ENCODE measurements around the gene ITGA11. TPM values are rescaled to one million over a fixed set of nuclear protein-coding genes. Genes with fewer than 3 reads are reported as not detected.

ITGA11 gene
- total and polyA plus RNA-seq, 2 donors (not counting 1 experiment from before 2014, with no cell fraction given) = not detected

DNA sequence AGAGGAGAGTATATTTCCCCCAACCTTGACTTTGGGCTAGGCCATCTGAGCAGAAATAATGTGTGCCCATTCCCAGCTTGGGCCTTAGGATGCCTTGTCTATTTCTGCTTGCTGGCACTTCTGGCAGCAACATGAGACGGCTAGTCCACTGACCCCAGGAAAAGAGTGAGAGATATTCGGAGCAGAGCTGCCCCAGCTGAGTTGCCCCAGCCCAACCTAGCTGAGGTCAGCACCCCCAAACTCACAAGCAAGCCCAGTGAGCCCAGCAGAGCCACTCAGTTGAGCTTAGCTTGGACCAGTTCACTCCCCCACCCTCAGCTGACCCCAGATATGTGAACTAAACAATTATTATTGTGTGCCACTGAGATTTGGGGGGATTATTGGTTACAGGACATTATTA is 20.2 kb downstream of the ITGA11 start:
- no peaks in the 10 kb centered on the region for H3K9me3 Mint-ChIP-seq (ENCODE audit: insufficient read depth)
- H4K20me1 ChIP-seq (ENCODE audit: control insufficient read depth, insufficient read depth, low read length, poor library complexity, severe bottlenecking) = no peaks in the 10 kb centered on the region
- no peaks in the 10 kb centered on the region for H3K4me1 ChIP-seq (ENCODE audit: control insufficient read depth in 2 of 2, insufficient read depth in 2 of 2, low read length in 2 of 2)
- no peaks in the 10 kb centered on the region for H3K4me1 Mint-ChIP-seq
- H3K4me3 ChIP-seq (ENCODE audit: control extremely low read depth in 1 of 5, extremely low read depth in 1 of 5, insufficient read depth in 1 of 5, low read depth in 2 of 5, low read length in 4 of 5) = no peak overlapping the region
- H3K9ac ChIP-seq (ENCODE audit: low read length) = no peak overlapping the region
- no peaks in the 10 kb centered on the region for H3K79me2 ChIP-seq (ENCODE audit: control insufficient read depth, insufficient read depth, low read length)
- POLR2A ChIA-PET = no interaction called here
- no peak overlapping the region for H3K27ac Mint-ChIP-seq
- H3K36me3 ChIP-seq (replicated peaks in 1 of 2; ENCODE audit: control extremely low read depth in 1 of 2, control insufficient read depth in 1 of 2, extremely low read depth in 1 of 2, insufficient read depth in 2 of 2, low read length in 1 of 2) = no peaks in the 10 kb centered on the region
- no peak overlapping the region for H2AFZ ChIP-seq (ENCODE audit: insufficient read depth, low read depth, low read length, poor library complexity, severe bottlenecking)
- WGBS (ENCODE audit: insufficient coverage) = 97% methylated on average over 2 of the region's 2 CpGs
- no peak for ATAC-seq (ENCODE audit: low read depth)
- no peaks in the 10 kb centered on the region for H3K9me3 ChIP-seq (ENCODE audit: control extremely low read depth in 1 of 3, control insufficient read depth in 2 of 3, insufficient read depth in 1 of 3, low read length in 2 of 3)
- H3K27me3 Mint-ChIP-seq = peaks cover 9% of the 10 kb centered on the region
- H3K4me2 ChIP-seq (replicated peaks; ENCODE audit: low read depth, low read length, poor library complexity, severe bottlenecking) = no peak overlapping the region
- intact Hi-C loops (cut with micrococcal nuclease) = no loop called here
- no peak overlapping the region for H3K4me3 Mint-ChIP-seq
- no peaks in the 10 kb centered on the region for H3K27me3 ChIP-seq (replicated peaks in 1 of 4; ENCODE audit: control extremely low read depth in 1 of 4, control insufficient read depth in 3 of 4, insufficient read depth in 4 of 4, low read length in 3 of 4)
- CTCF ChIA-PET = no interaction called here
- H3K27ac ChIP-seq (ENCODE audit: low read length in 2 of 2) = no peak overlapping the region
- no peak for TF ChIP-seq CTCF (IDR thresholded peaks at IDR 0.05)
- TF ChIP-seq EZH2 (IDR thresholded peaks at IDR 0.05; ENCODE audit: borderline replicate concordance, insufficient read depth, low read depth, low read length, poor library complexity, severe bottlenecking) = no peak
- no peak for DNase-seq

DNA sequence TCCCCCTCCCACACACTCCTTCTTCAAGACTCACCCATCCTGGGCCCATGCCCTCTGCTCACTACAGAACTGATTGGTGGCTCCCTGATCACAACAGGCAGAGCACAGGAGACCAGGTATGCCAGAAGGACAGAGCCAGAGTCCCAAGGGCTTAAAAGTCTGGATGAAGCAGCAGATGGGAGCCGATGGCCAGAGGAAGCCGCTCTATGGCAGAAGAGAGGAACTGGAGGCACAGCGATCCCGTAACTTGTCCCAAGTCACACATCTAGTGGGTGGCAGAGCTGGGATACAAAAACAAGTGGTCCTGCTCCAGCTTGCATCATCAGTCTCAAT is 20.7 kb downstream of the ITGA11 start:
- H3K27ac ChIP-seq (ENCODE audit: low read length in 2 of 2) = no peak overlapping the region
- H2AFZ ChIP-seq (ENCODE audit: insufficient read depth, low read depth, low read length, poor library complexity, severe bottlenecking) = no peak overlapping the region
- no peak for DNase-seq
- POLR2A ChIA-PET = no interaction called here
- H3K9me3 ChIP-seq (ENCODE audit: control extremely low read depth in 1 of 3, control insufficient read depth in 2 of 3, insufficient read depth in 1 of 3, low read length in 2 of 3) = no peaks in the 10 kb centered on the region
- intact Hi-C loops (cut with micrococcal nuclease) = no loop called here
- H4K20me1 ChIP-seq (ENCODE audit: control insufficient read depth, insufficient read depth, low read length, poor library complexity, severe bottlenecking) = no peaks in the 10 kb centered on the region
- Mint-ChIP-seq H3K27ac (no peak overlapping the region), H3K4me3 (no peak overlapping the region), H3K9me3 (ENCODE audit: insufficient read depth) (no peaks in the 10 kb centered on the region), H3K4me1 (no peaks in the 10 kb centered on the region), H3K27me3 (peaks cover 9% of the 10 kb centered on the region)
- no peak overlapping the region for H3K4me2 ChIP-seq (replicated peaks; ENCODE audit: low read depth, low read length, poor library complexity, severe bottlenecking)
- no peaks in the 10 kb centered on the region for H3K4me1 ChIP-seq (ENCODE audit: control insufficient read depth in 2 of 2, insufficient read depth in 2 of 2, low read length in 2 of 2)
- ATAC-seq (ENCODE audit: low read depth) = no peak
- no peaks in the 10 kb centered on the region for H3K79me2 ChIP-seq (ENCODE audit: control insufficient read depth, insufficient read depth, low read length)
- 96% methylated on average over 4 of the region's 4 CpGs for WGBS (ENCODE audit: insufficient coverage)
- H3K9ac ChIP-seq (ENCODE audit: low read length) = no peak overlapping the region
- no peaks in the 10 kb centered on the region for H3K36me3 ChIP-seq (replicated peaks in 1 of 2; ENCODE audit: control extremely low read depth in 1 of 2, control insufficient read depth in 1 of 2, extremely low read depth in 1 of 2, insufficient read depth in 2 of 2, low read length in 1 of 2)
- no peaks in the 10 kb centered on the region for H3K27me3 ChIP-seq (replicated peaks in 1 of 4; ENCODE audit: control extremely low read depth in 1 of 4, control insufficient read depth in 3 of 4, insufficient read depth in 4 of 4, low read length in 3 of 4)
- no peak overlapping the region for H3K4me3 ChIP-seq (ENCODE audit: control extremely low read depth in 1 of 5, extremely low read depth in 1 of 5, insufficient read depth in 1 of 5, low read depth in 2 of 5, low read length in 4 of 5)
- TF ChIP-seq EZH2 (IDR thresholded peaks at IDR 0.05; ENCODE audit: borderline replicate concordance, insufficient read depth, low read depth, low read length, poor library complexity, severe bottlenecking) = no peak
- no peak for TF ChIP-seq CTCF (IDR thresholded peaks at IDR 0.05)
- CTCF ChIA-PET = no interaction called here
